Mesendoderm (in vitro differentiated cells): Measurements from ENCODE around the gene OR6S1. TPM values are rescaled to one million over a fixed set of nuclear protein-coding genes. Genes with fewer than 3 reads are reported as not detected.

Experiments
- DNase-seq: peaks from one replicate; pipeline ENCODE4 v3.0.0; 2013
- H2AK5ac ChIP-seq: 2 replicates; pipeline ENCODE4 v1.6.1; 2013; ENCODE audit warnings: low read length, inconsistent platforms
- H2BK120ac ChIP-seq: 2 replicates; pipeline ENCODE4 v1.6.1; 2013; ENCODE audit warnings: low read depth, mild to moderate bottlenecking, low read length, moderate library complexity, mixed read lengths
- H2BK15ac ChIP-seq: replicated peaks from 2 replicates; pipeline ENCODE4 v1.6.1; 2013; ENCODE audit warnings: low read depth, mild to moderate bottlenecking, moderate library complexity
- H2BK5ac ChIP-seq: 2 replicates; pipeline ENCODE4 v1.6.1; 2013; ENCODE audit warnings: low read length, inconsistent platforms
- H3K18ac ChIP-seq: 2 replicates; pipeline ENCODE4 v1.6.1; 2013; ENCODE audit warnings: mild to moderate bottlenecking, low read length, mixed read lengths
- H3K23ac ChIP-seq: one replicate; pipeline ENCODE4 v1.6.1; 2013; ENCODE audit warnings: low read length
- H3K27ac ChIP-seq: 2 replicates; pipeline ENCODE4 v1.5.1; 2013; ENCODE audit warnings: low read depth, mild to moderate bottlenecking, inconsistent platforms, low read length, moderate library complexity
- H3K27me3 ChIP-seq: 2 replicates; pipeline ENCODE4 v1.6.1; 2013; ENCODE audit warnings: low read length, control low read depth, mild to moderate bottlenecking, inconsistent platforms; ENCODE audit not compliant: insufficient read depth, poor library complexity
- H3K36me3 ChIP-seq: 2 replicates; pipeline ENCODE4 v1.6.1; 2013; ENCODE audit warnings: low read length, inconsistent platforms; ENCODE audit not compliant: control insufficient read depth, insufficient read depth
- H3K4ac ChIP-seq: one replicate; pipeline ENCODE4 v1.6.1; 2013; ENCODE audit warnings: low read depth, mild to moderate bottlenecking, low read length, moderate library complexity
- H3K4me1 ChIP-seq: 2 replicates; pipeline ENCODE4 v1.6.1; 2013; ENCODE audit warnings: low read depth, low read length, inconsistent platforms; ENCODE audit not compliant: control insufficient read depth
- H3K4me2 ChIP-seq: 2 replicates; pipeline ENCODE4 v1.6.1; 2013; ENCODE audit warnings: low read length
- H3K4me3 ChIP-seq: 2 replicates; pipeline ENCODE4 v1.5.1; 2013; ENCODE audit warnings: mild to moderate bottlenecking, low read length
- H3K56ac ChIP-seq: one replicate; pipeline ENCODE4 v1.6.1; 2013; ENCODE audit warnings: low read length
- H3K79me1 ChIP-seq: 2 replicates; pipeline ENCODE4 v1.6.1; 2013; ENCODE audit warnings: low read length, inconsistent platforms
- H3K79me2 ChIP-seq: 2 replicates; pipeline ENCODE4 v1.6.1; 2013; ENCODE audit warnings: mild to moderate bottlenecking, low read length; ENCODE audit not compliant: control insufficient read depth, insufficient read depth
- H3K9ac ChIP-seq: 2 replicates; pipeline ENCODE4 v1.6.1; 2013; ENCODE audit warnings: low read length, inconsistent platforms
- H4K5ac ChIP-seq: one replicate; pipeline ENCODE4 v1.6.1; 2013; ENCODE audit warnings: low read length
- H4K8ac ChIP-seq: one replicate; pipeline ENCODE4 v1.6.1; 2013; ENCODE audit warnings: low read depth, mild to moderate bottlenecking, control low read depth, low read length, moderate library complexity
- WGBS: extraction: QIAGEN DNeasy Blood & Tissue Kit; methylation state at CpG from one replicate; pipeline ENCODE4 v1.1.7; 2013; ENCODE audit warnings: low lambda C conversion rate, missing lambda C conversion rate; ENCODE audit not compliant: insufficient coverage; ENCODE audit errors: extremely low coverage; 5-methylcytosine and 5-hydroxymethylcytosine counted together
- polyA plus RNA-seq, 2 experiments: library from polyadenylated mRNA; stranded (reverse); fragments of 200-250 nt; gene quantifications; one replicate each; pipeline ENCODE4 v1.2.3, GENCODE V29; 2013

Gene OR6S1
- not detected for polyA plus RNA-seq (2013, experiment 1 of 2)
- polyA plus RNA-seq (2013, experiment 2 of 2): not detected

GRCh38 chr14:20641591-20641990 lies at the start of gene OR6S1:
Gene OR6S1, minus strand, starts transcription at chr14:20641691. Its CDS starts 0 bp downstream, at chr14:20641691.
- H3K4ac ChIP-seq: peak within 1 kb of the TSS; percentile 84
- H3K23ac ChIP-seq: no peak within 1 kb of the TSS
- no peak within 1 kb of the TSS for H2BK15ac ChIP-seq
- H3K18ac ChIP-seq: peak within 1 kb of the TSS; percentile 95
- no peak within 1 kb of the TSS for H4K5ac ChIP-seq
- H3K4me3 ChIP-seq: no peak within 1 kb of the TSS
- H4K8ac ChIP-seq: peak within 1 kb of the TSS; percentile 66
- no peaks in the 10 kb centered on the region for H3K79me2 ChIP-seq
- no CpG with 5 or more reads among the region's 2 CpGs for WGBS
- no peaks in the 10 kb centered on the region for H3K79me1 ChIP-seq
- H3K9ac ChIP-seq: peak within 1 kb of the TSS; percentile 18
- peak within 1 kb of the TSS; percentile 57 for H2BK5ac ChIP-seq
- no peak for DNase-seq
- peak within 1 kb of the TSS; percentile 17 for H2AK5ac ChIP-seq
- H3K56ac ChIP-seq: peak within 1 kb of the TSS; percentile 67
- H3K27ac ChIP-seq: peak within 1 kb of the TSS; percentile 89
- H3K27me3 ChIP-seq: no peaks in the 10 kb centered on the region
- peak within 1 kb of the TSS; percentile 92 for H2BK120ac ChIP-seq
- H3K4me1 ChIP-seq: peaks cover 22% of the 10 kb centered on the region
- H3K36me3 ChIP-seq: no peaks in the 10 kb centered on the region
- no peak within 1 kb of the TSS for H3K4me2 ChIP-seq

GRCh38 chr14:20690848-20691640 lies 49.6 kb upstream of the OR6S1 start:
- Histone ChIP-seq H3K56ac (no peak overlapping the region), H3K27ac (no peak overlapping the region), H2BK5ac (no peak overlapping the region), H3K23ac (no peak overlapping the region), H3K4me2 (no peak overlapping the region), H4K8ac (no peak overlapping the region), H2BK15ac (no peak overlapping the region), H4K5ac (no peak overlapping the region), H3K4me1 (no peaks in the 10 kb centered on the region), H3K36me3 (no peaks in the 10 kb centered on the region), H2AK5ac (no peak overlapping the region), H3K9ac (no peak overlapping the region), H3K79me1 (peaks cover 3% of the 10 kb centered on the region), H3K4me3 (no peak overlapping the region), H3K79me2 (peaks cover 2% of the 10 kb centered on the region), H3K18ac (no peak overlapping the region), H3K4ac (no peak overlapping the region), H2BK120ac (no peak overlapping the region), H3K27me3 (no peaks in the 10 kb centered on the region)
- peak; percentile 76 for DNase-seq
- no CpG with 5 or more reads among the region's 9 CpGs for WGBS

- DNase-seq: no peak
- H3K23ac ChIP-seq: no peak within 1 kb of the TSS
- H3K4ac ChIP-seq: no peak within 1 kb of the TSS
- no peaks in the 10 kb centered on the region for H3K36me3 ChIP-seq
- H3K56ac ChIP-seq: no peak within 1 kb of the TSS
- no peak within 1 kb of the TSS for H3K4me3 ChIP-seq
- H4K5ac ChIP-seq: no peak within 1 kb of the TSS
- no peak within 1 kb of the TSS for H4K8ac ChIP-seq
- no peak within 1 kb of the TSS for H3K9ac ChIP-seq
- no peak within 1 kb of the TSS for H2BK5ac ChIP-seq
- H3K4me1 ChIP-seq: no peaks in the 10 kb centered on the region
- H2BK120ac ChIP-seq: no peak within 1 kb of the TSS
- no peak within 1 kb of the TSS for H3K18ac ChIP-seq
- H3K79me1 ChIP-seq: peaks cover 3% of the 10 kb centered on the region
- no peak within 1 kb of the TSS for H2BK15ac ChIP-seq
- H3K4me2 ChIP-seq: no peak within 1 kb of the TSS
- WGBS: no CpG with 5 or more reads among the region's 7 CpGs
- no peak within 1 kb of the TSS for H3K27ac ChIP-seq
- no peak within 1 kb of the TSS for H2AK5ac ChIP-seq
- H3K27me3 ChIP-seq: no peaks in the 10 kb centered on the region
- peaks cover 2% of the 10 kb centered on the region for H3K79me2 ChIP-seq
Measured at GRCh38 chr14:20688167-20688839, 46.8 kb upstream of the OR6S1 start, which contains the start of gene ANG. Gene ANG, plus strand, starts transcription at chr14:20688764. Its CDS starts 4,801 bp downstream, at chr14:20693565.

- peak overlapping the region; percentile 56 for H3K56ac ChIP-seq
- H4K5ac ChIP-seq: no peak overlapping the region
- H2BK5ac ChIP-seq: no peak overlapping the region
- DNase-seq: no peak
- no peaks in the 10 kb centered on the region for H3K27me3 ChIP-seq
- no peak overlapping the region for H3K18ac ChIP-seq
- no peak overlapping the region for H2AK5ac ChIP-seq
- H2BK120ac ChIP-seq: no peak overlapping the region
- H3K79me1 ChIP-seq: peaks cover 3% of the 10 kb centered on the region
- H3K4me3 ChIP-seq: no peak overlapping the region
- peaks cover 2% of the 10 kb centered on the region for H3K79me2 ChIP-seq
- no peak overlapping the region for H3K4ac ChIP-seq
- H2BK15ac ChIP-seq: no peak overlapping the region
- no peak overlapping the region for H3K27ac ChIP-seq
- no peak overlapping the region for H3K4me2 ChIP-seq
- no peak overlapping the region for H4K8ac ChIP-seq
- WGBS: no CpG with 5 or more reads among the region's 5 CpGs
- no peak overlapping the region for H3K23ac ChIP-seq
- peak overlapping the region; percentile 29 for H3K9ac ChIP-seq
- H3K36me3 ChIP-seq: no peaks in the 10 kb centered on the region
- no peaks in the 10 kb centered on the region for H3K4me1 ChIP-seq
Measured at GRCh38 chr14:20687362-20688166, 46.1 kb upstream of the OR6S1 start.

- Histone ChIP-seq H3K36me3 (no peaks in the 10 kb centered on the region), H2BK15ac (no peak overlapping the region), H3K4me1 (no peaks in the 10 kb centered on the region), H3K23ac (no peak overlapping the region), H3K56ac (no peak overlapping the region), H3K79me2 (peaks cover 2% of the 10 kb centered on the region), H3K27ac (no peak overlapping the region), H2AK5ac (no peak overlapping the region), H3K4ac (no peak overlapping the region), H4K5ac (no peak overlapping the region), H2BK120ac (no peak overlapping the region), H3K4me2 (no peak overlapping the region), H3K9ac (no peak overlapping the region), H2BK5ac (no peak overlapping the region), H3K27me3 (no peaks in the 10 kb centered on the region), H3K79me1 (peaks cover 3% of the 10 kb centered on the region), H3K4me3 (no peak overlapping the region), H3K18ac (no peak overlapping the region), H4K8ac (no peak overlapping the region)
- no CpG with 5 or more reads among the region's 7 CpGs for WGBS
- no peak for DNase-seq
Measured at GRCh38 chr14:20686386-20687143, 45.1 kb upstream of the OR6S1 start.
